ENCODE data around the gene CHD6. TPM values are rescaled to one million over a fixed set of nuclear protein-coding genes. Genes with fewer than 3 reads are reported as not detected.

Gene CHD6
- total RNA-seq, 1 experiment from 2014 or later = 26.6 TPM

- BruUV-seq (replicated peaks) = no TSS peak
- Histone ChIP-seq H3K27ac (ENCODE audit: low read depth, low read length) (no peak overlapping the region), H3K4me3 (replicated peaks in 1 of 2; ENCODE audit: low read depth in 1 of 2, low read length in 2 of 2) (no peak overlapping the region), H2AFZ (ENCODE audit: low read depth, low read length, poor library complexity, severe bottlenecking) (no peak overlapping the region), H3K9me3 (ENCODE audit: control insufficient read depth in 1 of 2, insufficient read depth in 1 of 2, low read depth in 1 of 2, low read length in 2 of 2) (no peaks in the 10 kb centered on the region), H3K9ac (ENCODE audit: low read length) (no peak overlapping the region), H3K27me3 (ENCODE audit: insufficient read depth, low read length) (no peaks in the 10 kb centered on the region), H3K4me1 (ENCODE audit: control insufficient read depth in 1 of 2, insufficient read depth in 2 of 2, low read length in 2 of 2) (peaks cover 0 to 2% of the 10 kb centered on the region in 2 experiments; a peak in 1 of 4 replicates), H4K20me1 (ENCODE audit: insufficient read depth) (no peaks in the 10 kb centered on the region), H3K9me2 (ENCODE audit: insufficient read depth) (no peaks in the 10 kb centered on the region), H3K79me2 (ENCODE audit: insufficient read depth, low read length) (no peaks in the 10 kb centered on the region), H3K4me2 (ENCODE audit: low read length) (no peak overlapping the region), H3K36me3 (ENCODE audit: control insufficient read depth in 1 of 2, insufficient read depth in 2 of 2, low read length in 2 of 2) (peaks cover 0 to 22% of the 10 kb centered on the region in 2 experiments; a peak in 2 of 4 replicates)
- CTCF ChIA-PET = no interaction called here
- POLR2A ChIA-PET = interaction anchor here (0.7 kb wide), 1 partner anchor 101 kb away, joined by 3 read pairs; no protein-coding TSS in a partner anchor
- ATAC-seq = no peak
- DNase-seq (ENCODE audit: low read depth, low spot score) = no peak
- RAD21 ChIA-PET (ENCODE audit: low non-redundant PET in 1 of 2, low total read pairs in 2 of 2, uncharacterized antibody in 2 of 2, unreplicated experiment in 2 of 2) = no interaction called here
- intact Hi-C loops (cut with micrococcal nuclease) = no loop called here
- TF ChIP-seq SP1 (IDR thresholded peaks at IDR 0.05; ENCODE audit: low read depth) = no peak
- no peak for TF ChIP-seq CTCF (IDR thresholded peaks at IDR 0.05 in 2 of 3, conservative IDR thresholded peaks at IDR 0.05 in 1 of 3; ENCODE audit: borderline replicate concordance in 1 of 3, insufficient read depth in 1 of 3, low read depth in 2 of 3, low read length in 2 of 3)
- TF ChIP-seq ZFX (IDR thresholded peaks at IDR 0.05) = no peak
- no peak for TF ChIP-seq SIN3A (IDR thresholded peaks at IDR 0.05; ENCODE audit: low read depth)
- TF ChIP-seq EZH2phosphoT487 (IDR thresholded peaks at IDR 0.05; ENCODE audit: borderline replicate concordance) = no peak
- no peak for TF ChIP-seq JUND (IDR thresholded peaks at IDR 0.05)
- no peak for TF ChIP-seq EZH2 (IDR thresholded peaks at IDR 0.05)
- no peak for TF ChIP-seq ELF1 (IDR thresholded peaks at IDR 0.05; ENCODE audit: borderline replicate concordance, low read depth)
- TF ChIP-seq ZBTB33 (IDR thresholded peaks at IDR 0.05; ENCODE audit: extremely low read depth, insufficient replicate concordance, low read length) = no peak
- TF ChIP-seq EGR1 (IDR thresholded peaks at IDR 0.05; ENCODE audit: low read depth) = no peak
- no peak for TF ChIP-seq POLR2A (IDR thresholded peaks at IDR 0.05; ENCODE audit: borderline replicate concordance, extremely low read depth, insufficient read depth, insufficient read length)
- no peak for TF ChIP-seq SRF (IDR thresholded peaks at IDR 0.05; ENCODE audit: low read depth)
- no peak for TF ChIP-seq REST (IDR thresholded peaks at IDR 0.05; ENCODE audit: low read depth)
- TF ChIP-seq YY1 (IDR thresholded peaks at IDR 0.05; ENCODE audit: extremely low read depth, insufficient replicate concordance, low read depth, low read length) = no peak
- TF ChIP-seq RAD21 (IDR thresholded peaks at IDR 0.05; ENCODE audit: low read depth) = no peak
- no peak for TF ChIP-seq CBX3 (IDR thresholded peaks at IDR 0.05; ENCODE audit: low read depth)
- no peak for TF ChIP-seq ATF3 (IDR thresholded peaks at IDR 0.05)
- TF ChIP-seq TCF7L2 (IDR thresholded peaks at IDR 0.05; ENCODE audit: borderline replicate concordance, extremely low read depth, insufficient read depth, insufficient read length) = no peak
These were observed 195.2 kb downstream of the CHD6 start for GRCh38 chr20:41422953-41423352.

Measured in HCT116 (cell line).